ENCODE data around the gene INPP5D. TPM values are rescaled to one million over a fixed set of nuclear protein-coding genes. Genes with fewer than 3 reads are reported as not detected.
A peak's percentile ranks its signal among the peaks of the same experiment; 100 is the strongest.

INPP5D gene
- total and polyA plus RNA-seq, 7 experiments from 2014 or later, result 41.0 to 232 (median 122) TPM

- peaks cover 0 to 12% (median 3%) of the 10 kb centered on the region in 11 donors for H3K9me3 Mint-ChIP-seq
- POLR2A ChIA-PET, result interaction anchor here (0.5 to 2.8 kb wide), 3 partner anchors 76 to 317 kb away, joined by 3 to 9 read pairs (median 4); partner anchors contain the start of gene INPP5D
- DNase-seq (no peak), ATAC-seq (no peak)
- intact Hi-C loops (cut with micrococcal nuclease), result no loop called here
- H3K27ac Mint-ChIP-seq, result peak overlapping the region in 2 of 9 donors; percentile 9 to 23
- peaks cover 18 to 74% (median 55%) of the 10 kb centered on the region in 3 experiments for H3K36me3 ChIP-seq (ENCODE audit: control insufficient read depth in 2 of 3, insufficient read depth in 3 of 3, low read length in 3 of 3)
- peaks cover 3 to 8% of the 10 kb centered on the region in 2 donors for H3K4me1 ChIP-seq (ENCODE audit: control insufficient read depth in 2 of 2, insufficient read depth in 2 of 2, low read length in 2 of 2)
- no peaks in the 10 kb centered on the region for H3K27me3 ChIP-seq (ENCODE audit: control insufficient read depth in 2 of 2, insufficient read depth in 2 of 2, low read length in 2 of 2)
- peaks cover 23 to 43% (median 31%) of the 10 kb centered on the region in 7 donors for H3K4me1 Mint-ChIP-seq
- H3K4me3 ChIP-seq (ENCODE audit: low read length), result no peak overlapping the region
- H3K27me3 Mint-ChIP-seq, result no peaks in the 10 kb centered on the region
- peaks cover 27 to 64% (median 48%) of the 10 kb centered on the region in 5 donors for H3K36me3 Mint-ChIP-seq
- CTCF ChIA-PET, result interaction anchor here (0.6 kb wide), 1 partner anchor 462 kb away, joined by 3 read pairs; no protein-coding TSS in a partner anchor
- no peak overlapping the region for H3K27ac ChIP-seq (ENCODE audit: low read depth, low read length)
- no peaks in the 10 kb centered on the region for H3K9me3 ChIP-seq (ENCODE audit: control insufficient read depth in 2 of 3, low read length in 3 of 3)
- H3K4me3 Mint-ChIP-seq, result no peak overlapping the region
These were observed 76.9 kb downstream of the INPP5D start for GRCh38 chr2:233137040-233137439.

GRCh38 chr2:233140077-233140585 lies 80.0 kb downstream of the INPP5D start:
- Mint-ChIP-seq H3K27me3 (no peaks in the 10 kb centered on the region), H3K9me3 (peaks cover 0 to 9% (median 0%) of the 10 kb centered on the region in 11 donors), H3K27ac (peak overlapping the region in 4 of 9 donors; percentile 3 to 90 (median 49)), H3K4me3 (no peak overlapping the region), H3K4me1 (peaks cover 30 to 48% (median 39%) of the 10 kb centered on the region in 7 donors), H3K36me3 (peaks cover 15 to 61% (median 39%) of the 10 kb centered on the region in 5 donors)
- intact Hi-C loops (cut with micrococcal nuclease), result loop anchor here in 1 of 2 donors (5.0 kb wide), 1 partner anchor 58 kb away; no protein-coding TSS in a partner anchor
- ChIA-PET POLR2A (no interaction called here), CTCF (no interaction called here)
- Histone ChIP-seq H3K27me3 (ENCODE audit: control insufficient read depth in 2 of 2, insufficient read depth in 2 of 2, low read length in 2 of 2) (no peaks in the 10 kb centered on the region), H3K9me3 (ENCODE audit: control insufficient read depth in 2 of 3, low read length in 3 of 3) (no peaks in the 10 kb centered on the region), H3K36me3 (ENCODE audit: control insufficient read depth in 2 of 3, insufficient read depth in 3 of 3, low read length in 3 of 3) (peaks cover 2 to 71% (median 34%) of the 10 kb centered on the region in 3 experiments), H3K4me3 (ENCODE audit: low read length) (no peak overlapping the region), H3K27ac (ENCODE audit: low read depth, low read length) (no peak overlapping the region), H3K4me1 (ENCODE audit: control insufficient read depth in 2 of 2, insufficient read depth in 2 of 2, low read length in 2 of 2) (peaks cover 8 to 19% of the 10 kb centered on the region in 2 donors)
- DNase-seq (no peak), ATAC-seq (no peak)

- Mint-ChIP-seq H3K36me3 (peaks cover 18 to 62% (median 42%) of the 10 kb centered on the region in 5 donors), H3K4me1 (peaks cover 30 to 48% (median 41%) of the 10 kb centered on the region in 7 donors), H3K27me3 (no peaks in the 10 kb centered on the region), H3K9me3 (peaks cover 0 to 9% (median 0%) of the 10 kb centered on the region in 11 donors), H3K4me3 (peak overlapping the region in 1 of 10 donors; percentile 49), H3K27ac (peak overlapping the region in 8 of 9 donors; percentile 43 to 90 (median 76))
- CTCF ChIA-PET, result no interaction called here
- Histone ChIP-seq H3K27ac (ENCODE audit: low read depth, low read length) (no peak overlapping the region), H3K4me3 (ENCODE audit: low read length) (no peak overlapping the region), H3K4me1 (ENCODE audit: control insufficient read depth in 2 of 2, insufficient read depth in 2 of 2, low read length in 2 of 2) (peaks cover 8 to 19% of the 10 kb centered on the region in 2 donors), H3K9me3 (ENCODE audit: control insufficient read depth in 2 of 3, low read length in 3 of 3) (no peaks in the 10 kb centered on the region), H3K27me3 (ENCODE audit: control insufficient read depth in 2 of 2, insufficient read depth in 2 of 2, low read length in 2 of 2) (no peaks in the 10 kb centered on the region), H3K36me3 (ENCODE audit: control insufficient read depth in 2 of 3, insufficient read depth in 3 of 3, low read length in 3 of 3) (peaks cover 0 to 74% (median 35%) of the 10 kb centered on the region in 3 experiments)
- intact Hi-C loops (cut with micrococcal nuclease), result loop anchor here in 1 of 2 donors (5.0 kb wide), 1 partner anchor 59 kb away; no protein-coding TSS in a partner anchor
- DNase-seq, result no peak
- no peak for ATAC-seq
- POLR2A ChIA-PET, result no interaction called here
These were observed 80.8 kb downstream of the INPP5D start for GRCh38 chr2:233140978-233141377.

GRCh38 chr2:233141901-233142300 lies 81.8 kb downstream of the INPP5D start:
- ATAC-seq, result no peak
- POLR2A ChIA-PET, result no interaction called here
- peaks cover 0 to 9% (median 0%) of the 10 kb centered on the region in 11 donors for H3K9me3 Mint-ChIP-seq
- DNase-seq, result peak in 3 of 9 donors; percentile 11 to 30 (median 16)
- peak overlapping the region in 5 of 10 donors; percentile 20 to 32 (median 27) for H3K4me3 Mint-ChIP-seq
- intact Hi-C loops (cut with micrococcal nuclease), result loop anchor here in 1 of 2 donors (2.0 to 5.0 kb wide), 2 partner anchors 60 to 81 kb away; partner anchors contain the start of gene INPP5D
- Histone ChIP-seq H3K27ac (ENCODE audit: low read depth, low read length) (peak overlapping the region; percentile 1), H3K4me3 (ENCODE audit: low read length) (no peak overlapping the region), H3K9me3 (ENCODE audit: control insufficient read depth in 2 of 3, low read length in 3 of 3) (no peaks in the 10 kb centered on the region), H3K27me3 (ENCODE audit: control insufficient read depth in 2 of 2, insufficient read depth in 2 of 2, low read length in 2 of 2) (no peaks in the 10 kb centered on the region), H3K4me1 (ENCODE audit: control insufficient read depth in 2 of 2, insufficient read depth in 2 of 2, low read length in 2 of 2) (peaks cover 8 to 19% of the 10 kb centered on the region in 2 donors), H3K36me3 (ENCODE audit: control insufficient read depth in 2 of 3, insufficient read depth in 3 of 3, low read length in 3 of 3) (peaks cover 6 to 76% (median 34%) of the 10 kb centered on the region in 3 experiments)
- no peaks in the 10 kb centered on the region for H3K27me3 Mint-ChIP-seq
- CTCF ChIA-PET, result interaction anchor here (1.5 kb wide), 1 partner anchor 87 kb away, joined by 5 read pairs; no protein-coding TSS in a partner anchor
- peaks cover 18 to 64% (median 42%) of the 10 kb centered on the region in 5 donors for H3K36me3 Mint-ChIP-seq
- peak overlapping the region; percentile 75 to 90 (median 80) for H3K27ac Mint-ChIP-seq
- peaks cover 30 to 48% (median 38%) of the 10 kb centered on the region in 7 donors for H3K4me1 Mint-ChIP-seq

- H3K27ac ChIP-seq (ENCODE audit: low read depth, low read length), result peak overlapping the region; percentile 1
- H3K4me1 Mint-ChIP-seq, result peaks cover 30 to 48% (median 38%) of the 10 kb centered on the region in 7 donors
- CTCF ChIA-PET, result interaction anchor here (0.8 to 1.5 kb wide), 2 partner anchors 43 to 88 kb away, joined by 3 to 5 read pairs; no protein-coding TSS in a partner anchor
- peaks cover 0 to 9% (median 0%) of the 10 kb centered on the region in 11 donors for H3K9me3 Mint-ChIP-seq
- H3K36me3 ChIP-seq (ENCODE audit: control insufficient read depth in 2 of 3, insufficient read depth in 3 of 3, low read length in 3 of 3), result peaks cover 9 to 81% (median 39%) of the 10 kb centered on the region in 3 experiments
- H3K36me3 Mint-ChIP-seq, result peaks cover 18 to 69% (median 44%) of the 10 kb centered on the region in 5 donors
- POLR2A ChIA-PET, result no interaction called here
- no peaks in the 10 kb centered on the region for H3K27me3 ChIP-seq (ENCODE audit: control insufficient read depth in 2 of 2, insufficient read depth in 2 of 2, low read length in 2 of 2)
- no peaks in the 10 kb centered on the region for H3K9me3 ChIP-seq (ENCODE audit: control insufficient read depth in 2 of 3, low read length in 3 of 3)
- peaks cover 8 to 19% of the 10 kb centered on the region in 2 donors for H3K4me1 ChIP-seq (ENCODE audit: control insufficient read depth in 2 of 2, insufficient read depth in 2 of 2, low read length in 2 of 2)
- peak overlapping the region in 5 of 10 donors; percentile 21 to 65 (median 30) for H3K4me3 Mint-ChIP-seq
- intact Hi-C loops (cut with micrococcal nuclease), result loop anchor here in 1 of 2 donors (2.0 to 5.0 kb wide), 2 partner anchors 60 to 82 kb away; partner anchors contain the start of gene INPP5D
- ATAC-seq, result peak; percentile 72
- DNase-seq, result peak in 1 of 9 donors; percentile 11
- H3K27me3 Mint-ChIP-seq, result no peaks in the 10 kb centered on the region
- no peak overlapping the region for H3K4me3 ChIP-seq (ENCODE audit: low read length)
- peak overlapping the region; percentile 75 to 90 (median 80) for H3K27ac Mint-ChIP-seq
These were observed 82.3 kb downstream of the INPP5D start for GRCh38 chr2:233142355-233142897.

GRCh38 chr2:233143700-233144331 lies 83.7 kb downstream of the INPP5D start:
- Mint-ChIP-seq H3K4me3 (peak overlapping the region in 2 of 10 donors; percentile 7 to 14), H3K36me3 (peaks cover 17 to 82% (median 53%) of the 10 kb centered on the region in 5 donors), H3K4me1 (peaks cover 29 to 52% (median 40%) of the 10 kb centered on the region in 7 donors), H3K9me3 (peaks cover 0 to 9% (median 0%) of the 10 kb centered on the region in 11 donors), H3K27ac (peak overlapping the region in 8 of 9 donors; percentile 18 to 90 (median 73)), H3K27me3 (no peaks in the 10 kb centered on the region)
- Histone ChIP-seq H3K27me3 (ENCODE audit: control insufficient read depth in 2 of 2, insufficient read depth in 2 of 2, low read length in 2 of 2) (no peaks in the 10 kb centered on the region), H3K4me3 (ENCODE audit: low read length) (no peak overlapping the region), H3K27ac (ENCODE audit: low read depth, low read length) (no peak overlapping the region), H3K9me3 (ENCODE audit: control insufficient read depth in 2 of 3, low read length in 3 of 3) (no peaks in the 10 kb centered on the region), H3K4me1 (ENCODE audit: control insufficient read depth in 2 of 2, insufficient read depth in 2 of 2, low read length in 2 of 2) (peaks cover 8 to 19% of the 10 kb centered on the region in 2 donors), H3K36me3 (ENCODE audit: control insufficient read depth in 2 of 3, insufficient read depth in 3 of 3, low read length in 3 of 3) (peaks cover 12 to 95% (median 50%) of the 10 kb centered on the region in 3 experiments)
- ChIA-PET CTCF (interaction anchor here (1.5 kb wide), 1 partner anchor 89 kb away, joined by 5 read pairs; no protein-coding TSS in a partner anchor), POLR2A (no interaction called here)
- ATAC-seq, result no peak
- DNase-seq, result no peak
- intact Hi-C loops (cut with micrococcal nuclease), result loop anchor here in 1 of 2 donors (2.0 to 5.0 kb wide), 2 partner anchors 62 to 83 kb away; partner anchors contain the start of gene INPP5D

All from naive thymus-derived CD4-positive, alpha-beta T cell (primary cell).